NCI-H2196 treated with DMSO at 0.1 percent for 48 hours (cell line): Measurements from ENCODE around the gene SGPP1.
"Not testable (repeated sequence)": the region's sequence is repeated elsewhere in the genome, so short reads cannot be mapped to it uniquely, and the experiment has no call there.

ENCODE experiments used
- DNase-seq: peaks from one replicate; lab custom pipeline; 2025; ENCODE audit not compliant: unreplicated experiment; lab: John Stamatoyannopoulos, UW

The SGPP1 gene

DNA sequence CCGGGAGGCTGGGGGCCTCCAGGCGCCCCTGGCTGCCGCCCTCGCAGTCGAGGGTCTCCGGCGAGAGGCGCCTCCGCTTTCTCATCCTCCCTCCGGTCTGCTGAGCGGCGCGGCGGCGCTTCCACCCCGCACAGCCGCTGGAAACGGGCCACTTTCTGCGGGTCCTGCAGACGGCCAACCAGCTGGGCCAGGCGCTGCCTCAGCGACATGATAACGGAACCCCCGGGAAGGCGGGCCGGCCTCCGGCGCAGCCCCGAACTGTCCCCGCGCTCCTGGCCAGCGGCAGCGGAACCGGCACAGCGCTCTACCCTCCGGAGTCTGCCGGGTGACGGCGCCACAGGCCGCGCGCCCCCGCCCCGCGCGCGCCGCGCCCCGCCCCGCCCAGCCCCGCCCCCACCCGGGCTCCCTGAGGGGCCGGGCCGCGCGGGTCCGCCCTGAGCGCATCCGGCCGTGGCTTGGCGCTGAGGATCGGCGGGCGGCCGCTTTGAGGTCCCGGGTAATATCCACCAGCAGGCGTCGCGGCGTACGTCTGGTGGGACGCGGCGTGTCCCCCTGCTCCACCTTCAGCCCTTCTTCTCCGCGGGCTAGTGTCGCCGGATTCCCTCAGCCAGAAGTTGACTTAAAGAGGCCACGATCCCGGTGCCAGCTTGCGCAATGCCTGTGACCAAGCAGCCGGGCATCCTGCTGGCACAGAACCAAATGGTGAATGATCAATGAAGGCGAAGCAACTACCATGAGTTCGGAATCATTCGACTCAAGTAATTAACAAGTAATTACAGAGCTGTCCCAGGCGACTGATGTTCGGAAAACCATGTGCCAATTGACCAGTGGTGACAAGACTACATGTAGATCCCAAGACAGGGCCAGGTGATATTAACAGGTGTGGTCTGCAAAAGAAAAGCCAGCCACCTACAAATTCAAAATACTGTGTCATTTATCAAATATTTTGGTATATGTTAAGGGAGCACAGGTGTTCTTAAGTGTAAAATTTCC lies at the start of gene SGPP1:
TSS of gene SGPP1 (minus strand) at position 330 of the 993 bp plus-strand sequence. CDS start at position 209, 121 bp downstream.
- DNase-seq, result peak; percentile 46

- DNase-seq, result no peak
These were observed 49.2 kb upstream of the SGPP1 start for GRCh38 chr14:63777024-63777423.

- DNase-seq, result no peak
These were observed 45.6 kb upstream of the SGPP1 start for GRCh38 chr14:63773504-63773903.

GRCh38 chr14:63770187-63770807 lies 42.4 kb upstream of the SGPP1 start:
- DNase-seq, result peak; percentile 9

DNA sequence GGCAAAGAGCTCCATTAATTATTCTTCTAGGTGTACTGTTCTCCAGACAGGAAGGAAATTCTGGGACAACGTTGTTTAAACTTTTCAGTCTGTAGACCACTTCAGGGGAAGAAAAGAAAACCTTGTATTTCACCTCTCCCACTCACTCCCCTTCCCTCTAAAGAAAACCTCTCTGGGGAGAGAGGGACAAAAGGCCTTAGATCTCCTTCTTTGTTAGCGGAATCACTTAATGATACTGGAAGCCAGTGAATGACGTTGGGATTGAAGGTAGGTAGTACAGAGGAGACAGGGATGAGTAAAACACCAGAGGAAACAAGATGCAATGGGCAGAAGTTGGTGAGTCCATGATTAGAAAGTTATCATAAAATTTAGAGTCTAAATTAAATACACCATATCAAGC lies 38.7 kb upstream of the SGPP1 start:
- no peak for DNase-seq

DNA sequence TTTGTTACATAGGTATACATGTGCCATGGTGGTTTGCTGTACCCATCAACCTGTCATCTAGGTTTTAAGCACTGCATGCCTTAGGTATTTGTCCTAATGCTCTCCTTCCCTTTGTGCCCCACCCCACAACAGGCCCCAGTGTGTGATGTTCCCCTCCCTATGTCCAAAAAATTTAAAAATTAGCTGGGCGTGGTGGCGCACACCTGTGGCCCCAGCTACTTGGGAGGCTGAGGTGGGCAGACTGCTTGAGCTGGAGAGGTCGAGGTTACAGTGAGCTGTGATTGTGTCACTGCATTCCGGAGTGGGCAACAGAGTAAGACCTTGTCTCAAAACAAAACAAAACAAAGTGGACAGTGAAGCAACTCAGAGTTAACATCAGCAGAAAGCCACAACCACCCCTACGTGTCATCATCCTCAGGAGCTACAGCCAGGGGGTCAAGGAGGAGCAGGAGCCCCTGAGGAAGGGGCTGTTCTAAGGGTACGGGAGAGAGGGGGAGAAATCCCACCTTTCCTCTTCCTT lies 36.8 kb upstream of the SGPP1 start:
- no peak for DNase-seq

DNA sequence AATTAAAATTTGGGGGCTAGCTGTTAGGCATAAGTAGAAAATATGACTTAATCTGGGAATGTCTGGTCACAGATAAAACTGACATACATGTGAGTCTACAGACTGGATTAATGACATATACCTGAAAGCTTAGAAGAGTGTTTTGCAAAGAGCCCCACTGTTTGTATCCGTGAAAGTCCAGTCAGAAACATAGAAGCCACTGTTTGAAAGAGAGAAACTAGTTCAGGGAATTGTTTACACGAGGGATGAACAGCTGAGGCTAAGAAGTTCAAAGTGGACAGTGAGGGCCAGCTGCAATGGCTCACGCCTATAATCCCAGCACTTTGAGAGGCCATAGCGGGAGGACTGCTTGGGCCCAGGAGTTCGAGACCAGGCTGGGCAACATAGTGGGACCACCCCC lies 36.2 kb upstream of the SGPP1 start:
- DNase-seq, result no peak

DNA sequence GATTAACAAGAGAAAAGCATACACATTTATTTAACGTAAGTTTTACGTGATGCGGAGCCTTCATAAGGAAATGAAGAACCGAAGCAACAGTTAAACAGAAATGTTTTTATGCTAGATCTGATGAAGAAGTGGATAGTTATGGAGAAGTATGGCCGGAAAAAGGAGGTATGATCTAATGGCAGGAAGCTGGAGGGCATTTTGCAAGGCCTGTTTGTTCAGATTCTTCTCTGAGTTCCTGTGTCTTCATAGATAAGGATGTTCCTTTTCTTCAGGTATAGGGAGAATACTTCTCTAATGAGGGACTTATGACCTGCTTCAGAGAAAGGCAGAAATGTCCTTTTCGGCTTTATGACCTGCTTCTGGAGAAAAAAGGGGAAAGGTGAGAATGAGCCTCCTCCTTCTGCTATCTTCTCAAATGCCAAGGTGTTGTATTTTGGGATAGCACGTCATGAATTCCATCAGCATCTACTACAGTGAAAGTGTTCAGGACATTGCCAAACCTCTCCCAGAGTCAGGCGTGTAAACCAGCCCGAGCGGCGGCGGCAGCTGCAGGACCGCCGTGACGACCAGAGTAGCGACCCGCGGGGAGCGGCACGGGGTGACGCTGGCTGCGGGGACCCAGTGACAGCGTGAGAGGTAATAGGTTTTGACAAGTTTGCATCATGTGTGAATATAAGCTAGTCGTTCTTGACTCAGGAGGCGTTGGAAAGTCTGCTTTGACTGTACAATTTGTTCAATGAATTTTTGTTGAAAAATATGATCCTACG lies 33.7 kb upstream of the SGPP1 start:
- no peak for DNase-seq

DNA sequence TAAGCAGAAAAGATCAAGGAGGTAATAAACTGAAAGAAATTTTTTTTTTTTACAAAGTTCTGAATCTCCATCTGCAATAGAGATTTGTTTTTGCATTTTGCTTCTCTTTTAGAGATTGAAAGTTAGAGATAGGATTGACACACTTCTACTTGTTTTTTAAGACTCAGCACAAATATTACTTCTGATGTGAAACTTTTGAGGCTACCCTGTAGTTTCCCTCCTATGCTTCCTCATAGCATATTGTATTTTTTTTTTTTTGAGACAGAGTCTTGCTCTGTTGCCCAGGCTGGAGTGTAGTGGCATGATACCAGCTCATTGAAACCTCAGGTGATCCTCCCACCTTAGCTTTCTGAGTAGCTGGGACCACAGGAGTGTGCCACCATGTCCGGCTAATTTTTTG lies 32.1 kb upstream of the SGPP1 start:
- DNase-seq, result no peak

- DNase-seq, result no peak
These were observed 31.6 kb upstream of the SGPP1 start for GRCh38 chr14:63759456-63759855.

- no peak for DNase-seq
These were observed 29.3 kb upstream of the SGPP1 start for GRCh38 chr14:63757211-63757610.

- no peak for DNase-seq
These were observed 24.7 kb upstream of the SGPP1 start for GRCh38 chr14:63752449-63753169.

DNA sequence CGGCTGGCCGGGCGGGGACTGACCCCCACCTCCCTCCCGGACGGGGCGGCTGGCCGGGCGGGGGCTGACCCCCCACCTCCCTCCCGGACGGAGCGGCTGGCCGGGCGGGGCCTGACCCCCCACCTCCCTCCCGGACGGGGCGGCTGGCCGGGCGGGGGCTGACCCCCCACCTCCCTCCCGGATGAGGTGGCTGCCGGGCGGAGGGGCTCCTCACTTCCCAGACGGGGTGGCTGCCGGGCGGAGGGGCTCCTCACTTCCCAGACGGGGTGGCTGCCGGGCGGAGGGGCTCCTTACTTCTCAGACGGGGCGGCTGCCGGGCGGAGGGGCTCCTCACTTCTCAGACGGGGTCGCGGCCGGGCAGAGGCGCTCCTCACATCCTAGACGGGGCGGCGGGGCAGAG lies 23.2 kb upstream of the SGPP1 start:
- not testable (repeated sequence) for DNase-seq

DNA sequence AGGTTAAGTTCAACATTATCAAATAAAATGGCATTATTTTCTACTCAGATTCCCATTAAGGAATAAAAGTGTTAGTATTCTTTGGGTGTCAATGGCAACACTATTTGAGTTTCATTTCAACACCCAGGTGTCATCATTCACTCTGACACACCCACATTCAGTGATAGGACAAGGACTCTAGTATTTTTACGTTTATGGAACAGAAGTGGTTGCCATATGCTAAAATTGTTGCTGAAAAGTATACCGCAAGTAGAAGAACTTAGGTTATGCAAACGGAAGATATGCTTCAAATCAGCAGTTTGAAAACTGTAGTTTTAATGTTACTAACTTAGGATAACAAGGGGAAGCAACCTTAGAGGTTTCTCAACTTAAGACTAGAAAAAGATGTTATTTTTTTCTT lies 20.0 kb upstream of the SGPP1 start:
- no peak for DNase-seq

DNA sequence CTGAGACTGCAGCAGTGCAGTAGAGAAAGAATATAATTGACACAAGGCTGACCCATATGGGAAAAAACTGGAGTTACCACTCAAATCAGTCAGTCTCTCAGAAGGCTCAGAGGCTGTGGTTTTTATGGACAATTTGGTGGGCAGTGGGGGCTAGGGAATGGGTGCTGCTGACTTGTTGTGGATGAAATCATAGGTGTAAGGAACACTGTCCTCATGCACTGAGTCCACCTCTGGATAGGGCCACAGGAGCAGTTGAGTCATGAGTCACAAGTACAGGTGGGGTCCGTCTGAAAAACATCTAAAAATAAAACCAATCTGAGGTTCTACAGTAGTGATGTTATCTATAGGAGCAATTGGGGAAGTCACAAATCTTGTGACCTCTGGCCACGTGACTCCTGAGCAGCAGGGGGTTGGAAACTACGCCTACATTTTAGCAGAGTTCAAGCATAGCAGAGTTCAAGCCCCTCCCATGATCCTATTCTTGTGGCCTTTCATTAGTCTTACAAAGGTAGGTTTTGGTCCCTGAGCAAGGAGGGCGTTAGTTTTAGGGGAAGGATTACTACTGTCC lies 18.1 kb upstream of the SGPP1 start:
- DNase-seq, result no peak

DNA sequence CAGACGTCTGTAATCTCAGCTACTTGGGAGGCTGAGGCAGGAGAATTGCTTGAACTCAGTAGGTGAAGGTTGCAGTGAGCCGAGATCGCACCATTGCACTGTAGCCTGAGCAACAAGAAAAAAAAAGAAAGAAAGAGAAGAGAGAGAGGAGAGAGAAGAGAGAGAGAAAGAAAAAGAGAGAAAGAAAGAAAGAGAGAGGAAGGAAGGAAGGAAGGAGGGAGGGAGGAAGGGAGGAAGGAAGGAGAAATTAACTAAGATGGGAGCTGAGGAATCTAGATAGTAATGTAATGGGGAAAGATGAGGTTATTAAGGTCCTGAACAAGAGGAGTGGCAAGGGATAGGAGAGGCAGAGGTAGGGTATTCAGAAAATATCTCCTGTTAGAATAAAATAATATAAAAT lies 17.4 kb upstream of the SGPP1 start:
- no peak for DNase-seq

DNA sequence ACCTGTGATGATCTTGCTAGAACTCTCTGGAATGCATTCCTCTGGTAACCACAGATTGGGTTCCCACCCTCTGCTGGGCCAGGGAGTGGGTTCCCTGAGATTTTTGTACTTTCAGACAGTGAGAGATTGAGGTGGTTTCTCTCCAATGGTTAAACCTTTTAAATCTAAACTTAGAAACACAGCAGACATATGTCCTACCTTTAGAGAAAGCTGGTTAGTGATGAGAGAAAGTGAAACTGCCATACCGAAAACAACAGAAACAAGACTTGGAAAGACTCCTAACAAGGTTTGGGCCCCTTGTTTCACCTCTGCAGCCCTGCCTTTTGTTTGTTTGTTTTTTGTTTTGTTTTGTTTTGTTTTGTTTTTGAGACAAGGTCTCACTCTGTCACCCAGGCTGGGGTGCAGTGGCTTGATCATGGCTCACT lies 9.7 kb upstream of the SGPP1 start:
- DNase-seq, result no peak

- no peak for DNase-seq
These were observed 7.9 kb upstream of the SGPP1 start for GRCh38 chr14:63735720-63736119.

DNA sequence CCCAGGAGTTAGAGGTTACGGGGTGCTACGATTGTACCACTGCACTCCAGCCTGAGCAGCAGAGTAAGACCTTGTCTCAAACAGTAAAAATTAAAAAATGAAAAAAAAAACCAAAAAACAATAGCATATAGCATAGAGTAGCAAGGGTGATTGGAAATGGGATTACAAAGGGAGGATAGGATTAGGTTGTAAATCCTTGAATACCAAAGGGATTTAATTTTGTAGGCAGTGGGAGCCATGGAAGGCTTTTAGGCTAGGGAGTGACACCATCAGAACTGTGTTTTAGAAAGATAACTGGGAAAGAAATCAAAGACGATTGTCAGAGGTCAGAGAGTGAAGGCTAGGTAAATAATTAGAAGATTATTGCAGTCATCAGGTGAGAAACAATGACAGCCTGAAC lies 2.8 kb upstream of the SGPP1 start:
- DNase-seq, result no peak

- DNase-seq, result no peak
These were observed 582 bp downstream of the SGPP1 start for GRCh38 chr14:63727231-63727735.
